DOHH2 (cell line): ENCODE measurements around the gene NAALADL2.

ENCODE experiments used
- EZH2phosphoT487 ChIP-seq: fragments of 200-600 bp; sonication (generic); IDR thresholded peaks from 2 replicates; pipeline ENCODE4 v1.6.1; 2017; ENCODE audit warnings: borderline replicate concordance, mild to moderate bottlenecking, antibody characterized with exemption, low read length, moderate library complexity, mixed read lengths
- TF ChIP-seq, protein P1 (sequence below): fragments of 200-600 bp; sonication (generic); IDR thresholded peaks from one replicate; pipeline ENCODE4 v1.5.1; 2014; ENCODE audit warnings: antibody characterized with exemption, mild to moderate bottlenecking, low read depth, low read length; ENCODE audit not compliant: poor library complexity, severe bottlenecking

DNA sequence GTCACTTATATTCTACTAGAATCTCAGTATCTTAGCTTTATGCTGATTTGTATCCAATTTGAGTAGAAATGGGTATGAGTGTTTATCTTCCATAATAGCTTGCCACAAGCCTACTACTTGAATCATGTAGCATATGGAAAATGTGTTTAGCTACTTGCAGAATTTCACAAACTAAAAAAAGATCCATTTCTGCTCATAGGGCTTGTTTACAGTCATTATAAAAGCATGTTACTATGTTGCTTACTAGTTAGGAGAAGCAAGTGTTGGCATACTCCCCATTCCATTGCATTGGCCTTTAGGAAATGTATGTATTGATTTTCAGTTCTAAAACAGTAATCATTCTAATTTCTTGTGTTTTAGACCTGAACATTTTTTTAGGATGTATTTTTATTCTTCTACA lies 939.2 kb downstream of the NAALADL2 start:
- TF ChIP-seq, protein P1, sequence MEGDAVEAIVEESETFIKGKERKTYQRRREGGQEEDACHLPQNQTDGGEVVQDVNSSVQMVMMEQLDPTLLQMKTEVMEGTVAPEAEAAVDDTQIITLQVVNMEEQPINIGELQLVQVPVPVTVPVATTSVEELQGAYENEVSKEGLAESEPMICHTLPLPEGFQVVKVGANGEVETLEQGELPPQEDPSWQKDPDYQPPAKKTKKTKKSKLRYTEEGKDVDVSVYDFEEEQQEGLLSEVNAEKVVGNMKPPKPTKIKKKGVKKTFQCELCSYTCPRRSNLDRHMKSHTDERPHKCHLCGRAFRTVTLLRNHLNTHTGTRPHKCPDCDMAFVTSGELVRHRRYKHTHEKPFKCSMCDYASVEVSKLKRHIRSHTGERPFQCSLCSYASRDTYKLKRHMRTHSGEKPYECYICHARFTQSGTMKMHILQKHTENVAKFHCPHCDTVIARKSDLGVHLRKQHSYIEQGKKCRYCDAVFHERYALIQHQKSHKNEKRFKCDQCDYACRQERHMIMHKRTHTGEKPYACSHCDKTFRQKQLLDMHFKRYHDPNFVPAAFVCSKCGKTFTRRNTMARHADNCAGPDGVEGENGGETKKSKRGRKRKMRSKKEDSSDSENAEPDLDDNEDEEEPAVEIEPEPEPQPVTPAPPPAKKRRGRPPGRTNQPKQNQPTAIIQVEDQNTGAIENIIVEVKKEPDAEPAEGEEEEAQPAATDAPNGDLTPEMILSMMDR, result no peak
- TF ChIP-seq EZH2phosphoT487, result no peak
